Nephron (organoid): ENCODE results near the gene CARF.
A peak's percentile ranks its signal among the peaks of the same experiment; 100 is the strongest.
"Not testable (repeated sequence)": the region's sequence is repeated elsewhere in the genome, so short reads cannot be mapped to it uniquely, and the experiment has no call there.

Experiments
- H3K27ac Mint-ChIP-seq, 3 experiments: 2 replicates each; pipeline ENCODE4 v1.8.0; 2020; ENCODE audit warnings: mixed read lengths in 3 of 3, mild to moderate bottlenecking in 2 of 3, moderate library complexity in 1 of 3
- H3K27me3 Mint-ChIP-seq: 2 replicates; pipeline ENCODE4 v1.8.0; 2021; ENCODE audit warnings: low read depth, mild to moderate bottlenecking, moderate library complexity, mixed read lengths
- H3K36me3 Mint-ChIP-seq: 2 replicates; pipeline ENCODE4 v1.8.0; 2020; ENCODE audit warnings: low read depth, mixed read lengths
- H3K4me1 Mint-ChIP-seq: 2 replicates; pipeline ENCODE4 v1.8.0; 2020; ENCODE audit warnings: mixed read lengths
- H3K4me3 Mint-ChIP-seq, 3 experiments: 2 replicates each; pipeline ENCODE4 v1.8.0; 2020; ENCODE audit warnings: mild to moderate bottlenecking in 3 of 3, mixed read lengths in 3 of 3, moderate library complexity in 2 of 3
- H3K9me3 Mint-ChIP-seq: 2 replicates; pipeline ENCODE4 v1.8.0; 2020; ENCODE audit warnings: mixed read lengths
- TF ChIP-seq, protein P1 (sequence below), 3 experiments: fragments of 200-600 bp; sonication (generic); IDR thresholded peaks; one replicate each; pipeline ENCODE4 v1.5.0; 2021; ENCODE audit warnings: antibody characterized with exemption in 3 of 3; ENCODE audit not compliant: unreplicated experiment in 3 of 3

The CARF gene

DNA sequence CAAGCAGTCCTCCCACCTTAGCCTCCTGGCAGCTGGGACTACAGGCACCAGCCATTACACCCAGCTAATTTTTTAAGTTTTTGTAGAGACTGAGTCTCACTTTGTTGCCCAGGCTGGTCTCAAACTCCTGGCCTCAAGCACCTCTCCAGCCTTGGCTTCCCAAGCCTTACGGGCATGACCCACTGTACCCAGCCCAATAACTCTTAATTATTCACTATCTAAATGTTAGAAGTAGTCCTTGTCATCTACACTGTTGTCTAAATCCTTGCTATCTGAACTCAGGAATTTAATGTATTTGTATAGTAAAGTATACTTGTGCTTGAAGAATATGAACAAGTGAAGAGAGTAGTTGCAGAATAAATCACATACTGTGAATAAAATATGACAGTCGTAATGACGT, 64.7 kb downstream of the CARF start:
- Mint-ChIP-seq H3K9me3 (peaks cover 3% of the 10 kb centered on the region), H3K4me3 (no peak overlapping the region), H3K4me1 (no peaks in the 10 kb centered on the region), H3K27me3 (no peaks in the 10 kb centered on the region), H3K27ac (no peak overlapping the region), H3K36me3 (peaks cover 55% of the 10 kb centered on the region)
- TF ChIP-seq, protein P1, sequence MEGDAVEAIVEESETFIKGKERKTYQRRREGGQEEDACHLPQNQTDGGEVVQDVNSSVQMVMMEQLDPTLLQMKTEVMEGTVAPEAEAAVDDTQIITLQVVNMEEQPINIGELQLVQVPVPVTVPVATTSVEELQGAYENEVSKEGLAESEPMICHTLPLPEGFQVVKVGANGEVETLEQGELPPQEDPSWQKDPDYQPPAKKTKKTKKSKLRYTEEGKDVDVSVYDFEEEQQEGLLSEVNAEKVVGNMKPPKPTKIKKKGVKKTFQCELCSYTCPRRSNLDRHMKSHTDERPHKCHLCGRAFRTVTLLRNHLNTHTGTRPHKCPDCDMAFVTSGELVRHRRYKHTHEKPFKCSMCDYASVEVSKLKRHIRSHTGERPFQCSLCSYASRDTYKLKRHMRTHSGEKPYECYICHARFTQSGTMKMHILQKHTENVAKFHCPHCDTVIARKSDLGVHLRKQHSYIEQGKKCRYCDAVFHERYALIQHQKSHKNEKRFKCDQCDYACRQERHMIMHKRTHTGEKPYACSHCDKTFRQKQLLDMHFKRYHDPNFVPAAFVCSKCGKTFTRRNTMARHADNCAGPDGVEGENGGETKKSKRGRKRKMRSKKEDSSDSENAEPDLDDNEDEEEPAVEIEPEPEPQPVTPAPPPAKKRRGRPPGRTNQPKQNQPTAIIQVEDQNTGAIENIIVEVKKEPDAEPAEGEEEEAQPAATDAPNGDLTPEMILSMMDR (IDR thresholded peaks at IDR 0.05; ENCODE audit: unreplicated experiment in 3 of 3), result no peak

DNA sequence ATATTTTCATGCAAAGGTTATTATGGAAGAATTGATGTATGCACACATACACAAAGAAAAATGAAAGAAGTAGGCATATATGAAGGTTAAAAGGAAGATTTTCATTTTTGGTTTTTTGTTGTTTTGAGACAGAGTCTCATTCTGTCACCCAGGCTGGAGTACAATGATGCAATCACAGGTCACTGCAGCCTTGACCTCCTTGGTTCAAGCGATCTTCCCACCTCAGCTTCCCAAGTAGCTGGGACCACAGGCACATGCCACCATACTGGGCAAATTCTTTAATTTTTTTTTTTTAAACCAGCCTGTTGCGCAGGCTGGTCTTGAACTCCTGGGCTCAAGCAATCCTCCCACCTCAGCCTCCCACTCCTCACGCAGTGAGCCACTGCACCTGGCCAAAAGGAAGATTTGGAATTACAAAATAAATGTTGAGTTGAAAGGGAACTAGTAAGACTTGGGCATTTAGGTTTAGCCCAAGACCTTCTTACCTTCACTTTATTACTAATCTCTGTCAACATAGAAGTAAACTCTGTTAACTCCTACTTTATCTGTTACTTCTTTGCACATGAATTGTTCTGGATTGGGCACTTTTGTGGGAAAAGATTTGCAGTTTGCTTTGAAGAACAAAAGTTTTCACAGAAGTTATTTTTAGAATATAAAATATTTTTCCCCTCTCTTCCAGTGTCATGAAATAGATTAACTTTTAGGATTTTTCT, 70.9 kb downstream of the CARF start:
- TF ChIP-seq, protein P1 (IDR thresholded peaks at IDR 0.05; ENCODE audit: unreplicated experiment in 3 of 3), result no peak
- no peaks in the 10 kb centered on the region for H3K27me3 Mint-ChIP-seq
- no peak overlapping the region for H3K27ac Mint-ChIP-seq

GRCh38 chr2:202989749-202990148, 77.7 kb downstream of the CARF start:
- Mint-ChIP-seq H3K27me3 (no peaks in the 10 kb centered on the region), H3K36me3 (no peaks in the 10 kb centered on the region), H3K4me3 (no peak overlapping the region), H3K4me1 (no peaks in the 10 kb centered on the region), H3K27ac (no peak overlapping the region), H3K9me3 (no peaks in the 10 kb centered on the region)
- TF ChIP-seq, protein P1 (IDR thresholded peaks at IDR 0.05; ENCODE audit: unreplicated experiment in 3 of 3), result no peak

More for the DNA sequence above, 70.9 kb downstream of the CARF start:
- peaks cover 56% of the 10 kb centered on the region for H3K36me3 Mint-ChIP-seq
- no peak overlapping the region for H3K4me3 Mint-ChIP-seq
- peaks cover 3% of the 10 kb centered on the region for H3K9me3 Mint-ChIP-seq
- no peaks in the 10 kb centered on the region for H3K4me1 Mint-ChIP-seq

- TF ChIP-seq, protein P1 (IDR thresholded peaks at IDR 0.05; ENCODE audit: unreplicated experiment in 3 of 3), result no peak
- Mint-ChIP-seq H3K9me3 (no peaks in the 10 kb centered on the region), H3K4me1 (no peaks in the 10 kb centered on the region), H3K27ac (no peak overlapping the region), H3K36me3 (no peaks in the 10 kb centered on the region), H3K4me3 (no peak overlapping the region), H3K27me3 (no peaks in the 10 kb centered on the region)
Observed at GRCh38 chr2:202990501-202990900, 78.4 kb downstream of the CARF start.

DNA sequence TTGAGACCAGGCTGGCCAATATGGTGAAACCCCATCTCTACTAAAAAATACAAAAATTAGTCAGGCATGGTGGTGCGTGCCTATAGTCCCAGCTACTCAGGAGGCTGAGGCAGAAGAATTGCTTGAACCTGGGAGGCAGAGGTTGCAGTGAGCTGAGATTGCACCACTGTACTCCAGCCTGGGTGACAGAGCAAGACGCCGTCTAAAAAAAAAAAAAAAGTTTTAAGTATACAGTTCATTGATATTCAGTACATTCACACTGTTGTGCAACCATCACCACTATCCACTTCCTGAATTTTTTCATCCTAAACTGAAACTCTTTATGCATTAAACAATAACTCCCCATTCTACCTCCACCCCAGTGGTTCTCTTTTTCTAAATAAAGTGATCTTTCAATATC, 85.0 kb downstream of the CARF start:
- H3K36me3 Mint-ChIP-seq, H3K4me1 Mint-ChIP-seq, H3K9me3 Mint-ChIP-seq, H3K4me3 Mint-ChIP-seq, H3K27me3 Mint-ChIP-seq, H3K27ac Mint-ChIP-seq: not testable (repeated sequence)

DNA sequence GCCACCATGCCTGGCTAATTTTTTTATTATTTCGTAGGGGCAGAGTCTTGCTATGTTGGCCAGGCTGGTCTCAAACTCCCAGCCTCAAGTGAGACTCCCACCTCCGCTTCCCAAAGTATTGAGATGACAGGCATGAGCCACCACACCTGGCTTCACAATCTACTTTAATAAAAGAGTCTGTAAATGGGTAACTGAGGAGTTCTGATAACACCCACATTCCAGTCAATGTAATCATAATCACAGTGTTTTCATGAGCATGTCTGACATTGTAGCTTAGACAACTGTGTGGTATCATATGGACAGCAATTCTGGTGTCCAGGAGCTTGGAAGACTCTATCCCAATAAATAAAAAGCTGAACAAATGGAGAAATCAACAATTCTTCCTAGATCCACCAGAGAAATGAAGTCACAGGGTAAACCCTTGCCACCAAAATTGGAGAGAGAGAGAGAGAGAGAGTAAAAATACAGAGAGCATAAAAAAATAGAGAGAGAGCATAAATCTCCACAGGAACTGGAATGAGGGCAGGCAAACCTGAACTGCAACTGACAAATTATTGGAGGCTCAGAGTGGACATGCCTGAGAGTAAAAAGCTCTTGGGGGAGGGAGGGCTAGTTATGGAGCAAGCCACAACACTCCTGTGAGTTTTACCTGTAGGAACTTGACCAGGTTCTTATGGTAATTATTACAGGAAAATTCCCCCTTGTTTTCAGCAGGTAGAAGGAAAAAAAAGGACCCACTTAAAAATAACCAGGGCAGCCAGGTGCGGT, 90.2 kb downstream of the CARF start:
- peaks cover 5% of the 10 kb centered on the region for H3K4me1 Mint-ChIP-seq
- no peak overlapping the region for H3K4me3 Mint-ChIP-seq
- TF ChIP-seq, protein P1 (IDR thresholded peaks at IDR 0.05; ENCODE audit: unreplicated experiment in 3 of 3), result no peak
- H3K27me3 Mint-ChIP-seq, result no peaks in the 10 kb centered on the region
- no peaks in the 10 kb centered on the region for H3K36me3 Mint-ChIP-seq
- H3K9me3 Mint-ChIP-seq, result no peaks in the 10 kb centered on the region
- H3K27ac Mint-ChIP-seq, result peak overlapping the region in 2 of 3 experiments; percentile 31 to 57
